ENCODE results near the gene AMOTL2.

Gene AMOTL2

GRCh38 chr3:134359121-134360010, 14.9 kb downstream of the AMOTL2 start:
- H3K4me3 ChIP-seq (replicated peaks in 1 of 2; ENCODE audit: low read depth in 2 of 2, low read length in 2 of 2) = no peak overlapping the region
- no peak for DNase-seq (ENCODE audit: low read depth in 2 of 2)
- TF ChIP-seq CTCF (IDR thresholded peaks at IDR 0.05; ENCODE audit: low read depth, low read length) = no peak

GRCh38 chr3:134357914-134358811, 16.1 kb downstream of the AMOTL2 start:
- no peak overlapping the region for H3K4me3 ChIP-seq (replicated peaks in 1 of 2; ENCODE audit: low read depth in 2 of 2, low read length in 2 of 2)
- peak; percentile 95 to 97 for DNase-seq (ENCODE audit: low read depth in 2 of 2)
- TF ChIP-seq CTCF (IDR thresholded peaks at IDR 0.05; ENCODE audit: low read depth, low read length) = peak; percentile 45

GRCh38 chr3:134357261-134357913, 16.9 kb downstream of the AMOTL2 start:
- DNase-seq (ENCODE audit: low read depth in 2 of 2) = no peak
- no peak for TF ChIP-seq CTCF (IDR thresholded peaks at IDR 0.05; ENCODE audit: low read depth, low read length)
- H3K4me3 ChIP-seq (replicated peaks in 1 of 2; ENCODE audit: low read depth in 2 of 2, low read length in 2 of 2) = no peak overlapping the region

GRCh38 chr3:134356411-134357040, 17.7 kb downstream of the AMOTL2 start:
- no peak for TF ChIP-seq CTCF (IDR thresholded peaks at IDR 0.05; ENCODE audit: low read depth, low read length)
- H3K4me3 ChIP-seq (replicated peaks in 1 of 2; ENCODE audit: low read depth in 2 of 2, low read length in 2 of 2) = no peak overlapping the region
- DNase-seq (ENCODE audit: low read depth in 2 of 2) = no peak

- no peak for DNase-seq (ENCODE audit: low read depth in 2 of 2)
- TF ChIP-seq CTCF (IDR thresholded peaks at IDR 0.05; ENCODE audit: low read depth, low read length) = no peak
- H3K4me3 ChIP-seq (replicated peaks in 1 of 2; ENCODE audit: low read depth in 2 of 2, low read length in 2 of 2) = no peak overlapping the region
Observed at GRCh38 chr3:134355416-134355815, 18.8 kb downstream of the AMOTL2 start.

GRCh38 chr3:134354612-134355251, 19.5 kb downstream of the AMOTL2 start:
- no peak overlapping the region for H3K4me3 ChIP-seq (replicated peaks in 1 of 2; ENCODE audit: low read depth in 2 of 2, low read length in 2 of 2)
- no peak for DNase-seq (ENCODE audit: low read depth in 2 of 2)
- no peak for TF ChIP-seq CTCF (IDR thresholded peaks at IDR 0.05; ENCODE audit: low read depth, low read length)

All from cardiac fibroblast (primary cell).